RPMI8226 (cell line): ENCODE measurements around the gene CGB3.

Experiments used
- DNase-seq: peaks from one replicate; pipeline ENCODE4 v3.0.0-alpha.2; 2015

CGB3 gene

DNA sequence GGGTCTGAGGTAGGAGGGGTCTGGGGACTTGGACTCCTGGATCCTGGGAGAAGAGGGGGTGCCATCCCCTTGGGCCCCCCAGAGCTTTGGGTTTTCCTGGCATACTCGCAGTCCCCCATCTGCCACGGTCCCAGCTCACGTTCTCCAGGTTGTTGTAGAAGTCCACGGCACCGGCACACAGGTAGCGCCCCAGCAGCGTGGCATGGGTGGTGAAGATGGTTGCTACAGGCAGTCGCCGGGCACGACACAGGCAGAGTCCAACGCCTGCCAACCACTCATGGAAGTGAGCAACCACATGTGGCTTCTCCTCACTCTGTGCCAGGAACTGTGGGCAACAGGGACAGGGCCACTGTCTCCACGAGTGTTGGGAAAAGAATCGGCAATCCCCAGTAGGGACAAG, 38.4 kb downstream of the CGB3 start:
- DNase-seq = no peak

DNA sequence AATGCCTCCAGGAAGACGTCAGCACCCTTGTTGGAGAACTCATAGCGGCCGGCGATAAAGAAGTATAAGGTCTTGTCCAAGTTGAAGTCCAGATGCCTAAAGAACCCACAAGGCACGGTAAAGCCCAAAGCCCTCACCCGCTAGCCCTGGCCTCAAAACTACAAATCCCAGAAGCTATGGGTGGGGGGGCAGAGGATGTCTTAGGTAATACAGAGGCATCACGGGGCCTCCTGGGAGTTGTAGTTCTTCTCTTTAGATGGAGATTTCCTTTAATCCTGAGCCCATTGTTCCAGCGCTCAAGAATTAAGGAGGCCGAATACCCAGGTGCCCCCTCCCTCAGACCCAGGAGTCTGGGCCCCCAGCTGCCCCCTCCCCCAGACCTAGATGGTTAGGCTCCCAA, 41.9 kb downstream of the CGB3 start:
- DNase-seq = no peak

DNA sequence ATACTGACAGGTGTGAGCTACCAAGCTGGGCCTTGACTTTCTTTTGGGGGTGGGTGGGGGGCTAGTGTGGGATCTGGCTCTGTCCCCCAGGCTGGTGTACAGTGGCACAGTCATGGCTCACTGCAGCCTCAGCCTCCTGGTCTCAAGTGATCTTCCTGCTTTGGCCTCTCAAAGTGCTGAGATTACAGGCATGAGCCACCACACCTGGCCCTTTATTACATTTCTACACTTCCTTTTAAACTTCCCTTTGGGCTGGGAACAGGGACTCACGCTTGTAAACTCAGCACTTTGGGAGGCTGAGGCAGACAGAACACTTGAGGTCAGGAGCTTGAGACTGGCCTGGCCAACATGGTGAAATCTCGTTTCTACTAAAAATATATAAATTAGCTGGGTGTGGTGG, 47.1 kb downstream of the CGB3 start:
- DNase-seq = no peak

DNA sequence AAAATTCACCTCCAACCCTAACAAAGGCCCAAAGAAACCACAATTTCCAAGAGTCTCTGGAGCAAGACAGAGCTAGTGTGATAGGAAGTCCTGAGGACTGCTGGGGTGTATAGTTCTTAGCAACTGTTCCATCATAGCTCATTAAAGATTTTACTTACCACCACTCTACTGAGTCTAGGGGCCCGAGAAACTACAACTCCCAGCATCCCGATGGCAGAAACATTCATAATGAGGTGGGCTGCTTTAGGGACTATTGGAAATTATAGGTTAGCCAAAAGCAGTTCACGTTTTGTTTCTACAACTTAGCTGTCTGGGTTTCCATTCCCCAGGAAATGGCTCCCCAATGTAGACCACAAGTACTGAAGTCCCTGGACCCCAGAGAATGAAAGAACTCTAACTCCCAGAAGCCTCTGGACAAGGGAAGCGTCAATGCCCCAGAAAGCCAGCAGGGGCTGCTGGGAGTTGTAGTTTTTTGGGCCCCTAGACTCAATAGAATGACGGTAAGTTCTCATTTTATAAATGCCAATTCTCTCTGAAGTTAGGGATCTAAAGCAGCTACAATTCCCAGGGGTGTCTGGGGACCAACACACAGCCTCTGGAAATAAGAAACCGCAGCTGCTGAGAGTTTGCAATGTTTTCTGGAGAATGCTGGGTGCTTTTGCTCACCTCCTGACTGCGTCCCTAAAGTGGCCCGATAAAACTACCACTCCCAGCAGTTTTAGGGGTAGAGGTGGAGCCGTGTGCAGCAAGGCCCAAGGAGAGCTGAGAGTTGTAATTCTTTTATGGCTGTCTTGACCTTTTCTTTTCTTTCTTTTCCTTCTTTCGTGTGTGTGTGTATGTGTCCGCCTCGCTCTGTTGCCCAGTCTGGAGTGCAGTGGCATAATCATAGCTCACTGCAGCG, 47.9 kb downstream of the CGB3 start:
- DNase-seq = no peak
